SU-DHL-6 (cell line): ENCODE data around the gene SLC51B.

ENCODE experiments used
- CTCF ChIP-seq: fragments of 200-600 bp; sonication (generic); IDR thresholded peaks from one replicate; pipeline ENCODE4 v1.5.1; 2017; ENCODE audit warnings: antibody characterized with exemption, mild to moderate bottlenecking, low read length, moderate library complexity; ENCODE audit not compliant: insufficient read depth, poor library complexity, severe bottlenecking
- EZH2phosphoT487 ChIP-seq: fragments of 200-600 bp; sonication (generic), shearing (Covaris generic); conservative IDR thresholded peaks from 2 replicates; pipeline ENCODE4 v1.6.1; 2018; ENCODE audit warnings: mild to moderate bottlenecking, antibody characterized with exemption, low read length, moderate library complexity, mixed read lengths

GRCh38 chr15:65052956-65053355 lies 7.8 kb downstream of the SLC51B start:
- TF ChIP-seq CTCF (no peak), EZH2phosphoT487 (no peak)
